HG03025 (cell line): ENCODE measurements around the gene ZNF525.
"Not testable (repeated sequence)": the region's sequence is repeated elsewhere in the genome, so short reads cannot be mapped to it uniquely, and the experiment has no call there.

Experiments used
- ATAC-seq: cut with Tn5 transposase; IDR thresholded peaks from one replicate; pipeline ENCODE4 v1.9.1; 2021; ENCODE audit warnings: mild to moderate bottlenecking, moderate library complexity; ENCODE audit not compliant: unreplicated experiment, low FRiP score

The ZNF525 gene

DNA sequence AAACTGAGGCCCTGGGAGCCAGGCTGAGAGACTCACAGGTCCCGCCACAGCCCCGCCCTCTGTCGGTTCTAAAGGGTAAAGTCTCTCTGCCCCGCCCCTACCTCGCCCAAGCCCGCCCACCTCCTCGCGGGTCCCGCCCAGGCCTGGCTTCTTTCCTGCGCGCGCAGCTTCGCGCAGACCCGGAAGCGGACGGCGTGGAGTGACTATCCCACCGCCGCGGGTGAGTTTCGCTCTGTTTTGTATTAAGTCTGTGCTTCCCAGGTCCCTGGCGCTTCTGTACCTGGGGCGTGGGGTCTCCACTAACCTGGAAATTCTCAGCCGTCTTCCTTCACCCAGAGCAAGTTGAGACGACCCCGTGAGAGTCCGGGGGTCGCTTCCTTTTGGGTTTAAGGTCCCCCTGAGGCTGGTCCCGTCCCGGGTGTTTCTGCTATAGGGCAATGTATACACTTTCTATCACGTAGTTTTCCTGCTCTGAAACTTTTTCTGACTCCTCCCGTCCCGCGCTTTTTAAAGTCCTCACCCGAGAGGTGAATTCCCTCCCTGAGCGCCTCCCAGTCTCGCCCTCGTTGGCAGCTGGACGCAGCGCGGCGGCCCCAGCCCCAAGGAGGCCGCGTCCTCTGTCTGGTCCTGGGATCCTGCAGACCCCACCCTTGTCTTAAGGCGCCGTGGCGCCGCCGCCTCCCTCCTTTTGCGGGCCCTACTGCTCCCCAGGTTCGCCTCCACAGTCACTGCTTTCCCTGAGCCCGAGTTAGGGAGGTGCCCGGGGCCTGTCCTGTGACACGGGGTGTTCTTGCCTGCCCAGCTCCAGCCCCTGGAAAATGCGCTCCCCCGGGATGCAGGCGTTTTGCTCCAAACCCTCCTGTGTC lies 29.7 kb downstream of the ZNF525 start, which contains the start of gene ZNF765:
ZNF765 (plus strand) TSS at position 176 of the 866 bp plus-strand sequence. CDS start 2,867 bp downstream, outside the sequence.
- peak; percentile 69 for ATAC-seq

GRCh38 chr19:53395840-53396524 lies 30.5 kb downstream of the ZNF525 start:
- not testable (repeated sequence) for ATAC-seq

DNA sequence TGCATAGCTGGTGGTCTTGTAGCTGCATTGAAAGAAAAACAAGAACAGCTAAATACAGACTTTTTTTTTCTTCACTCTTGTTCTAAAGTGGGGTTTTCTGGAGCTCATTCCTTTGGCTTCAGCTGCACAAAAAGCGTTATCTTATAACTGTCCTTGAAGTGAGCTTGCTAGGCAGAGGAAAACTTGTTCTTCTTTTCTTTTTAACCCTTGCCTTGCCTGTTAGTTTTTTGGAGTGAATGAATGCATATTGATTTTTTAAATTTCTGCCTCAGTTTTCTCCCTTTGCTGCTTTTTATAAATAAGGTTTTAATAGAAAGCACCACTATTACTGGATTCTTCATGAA lies 31.0 kb downstream of the ZNF525 start:
- ATAC-seq, result no peak

GRCh38 chr19:53397918-53398317 lies 32.4 kb downstream of the ZNF525 start:
- not testable (repeated sequence) for ATAC-seq

GRCh38 chr19:53409505-53410204 lies 44.1 kb downstream of the ZNF525 start:
- ATAC-seq, result no peak

- ATAC-seq, result not testable (repeated sequence)
Observed at GRCh38 chr19:53420520-53421315, 55.2 kb downstream of the ZNF525 start.

DNA sequence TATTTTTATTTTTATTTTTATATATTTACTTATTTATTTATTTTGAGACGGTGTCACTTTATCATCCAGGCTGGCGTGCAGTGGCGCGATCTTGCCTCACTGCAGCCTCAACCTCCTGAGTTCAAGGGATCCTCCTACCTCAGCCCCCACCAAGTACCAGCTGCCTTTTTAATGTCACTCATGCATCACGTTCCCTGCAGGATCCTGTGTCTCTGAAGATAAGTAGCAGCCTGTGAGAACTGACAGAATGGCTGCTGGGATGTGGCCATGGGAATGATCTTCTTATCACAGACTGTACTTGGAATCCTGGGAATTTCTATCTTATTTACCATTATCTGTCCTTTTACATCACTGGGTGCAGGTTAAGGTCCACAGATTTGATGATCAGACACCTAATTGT lies 57.0 kb downstream of the ZNF525 start:
- ATAC-seq, result no peak

DNA sequence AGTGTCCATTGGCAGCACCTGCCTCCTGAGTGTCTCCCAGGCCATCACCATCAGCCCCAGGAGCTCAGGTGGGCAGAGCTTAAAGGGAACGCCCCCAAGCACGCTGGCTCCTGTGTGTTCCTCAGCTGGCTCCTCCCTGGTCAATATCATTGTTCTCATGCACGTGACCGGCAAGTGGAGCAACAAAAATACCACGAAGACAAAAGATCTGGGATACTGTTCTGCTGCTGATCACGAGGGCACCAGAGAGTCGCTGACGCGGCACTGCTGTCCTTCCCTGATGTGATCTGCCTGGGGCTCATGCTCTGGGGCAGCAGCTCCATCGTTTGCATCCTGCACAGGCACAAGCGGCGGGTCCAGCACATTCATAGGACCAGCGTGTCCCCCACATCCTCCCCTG lies 57.6 kb downstream of the ZNF525 start:
- not testable (repeated sequence) for ATAC-seq

DNA sequence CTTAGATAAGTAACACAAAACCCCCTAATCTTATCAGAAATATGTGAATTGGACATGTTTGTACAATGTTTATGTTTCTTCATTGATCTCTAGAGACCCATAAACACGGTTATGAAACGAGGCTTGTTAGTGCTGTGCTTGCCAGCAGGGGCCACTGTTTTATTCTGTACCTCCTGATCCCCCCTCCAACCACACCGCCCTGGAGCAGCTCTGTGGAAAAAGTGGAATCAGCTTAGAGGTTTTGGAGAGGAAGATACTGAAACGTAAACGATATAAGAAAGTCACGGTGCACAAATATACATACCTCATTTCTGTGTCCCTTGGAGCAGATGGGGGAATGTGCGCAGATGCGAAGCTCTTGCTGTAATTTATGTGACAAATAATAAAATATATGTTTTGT lies 58.2 kb downstream of the ZNF525 start:
- not testable (repeated sequence) for ATAC-seq

DNA sequence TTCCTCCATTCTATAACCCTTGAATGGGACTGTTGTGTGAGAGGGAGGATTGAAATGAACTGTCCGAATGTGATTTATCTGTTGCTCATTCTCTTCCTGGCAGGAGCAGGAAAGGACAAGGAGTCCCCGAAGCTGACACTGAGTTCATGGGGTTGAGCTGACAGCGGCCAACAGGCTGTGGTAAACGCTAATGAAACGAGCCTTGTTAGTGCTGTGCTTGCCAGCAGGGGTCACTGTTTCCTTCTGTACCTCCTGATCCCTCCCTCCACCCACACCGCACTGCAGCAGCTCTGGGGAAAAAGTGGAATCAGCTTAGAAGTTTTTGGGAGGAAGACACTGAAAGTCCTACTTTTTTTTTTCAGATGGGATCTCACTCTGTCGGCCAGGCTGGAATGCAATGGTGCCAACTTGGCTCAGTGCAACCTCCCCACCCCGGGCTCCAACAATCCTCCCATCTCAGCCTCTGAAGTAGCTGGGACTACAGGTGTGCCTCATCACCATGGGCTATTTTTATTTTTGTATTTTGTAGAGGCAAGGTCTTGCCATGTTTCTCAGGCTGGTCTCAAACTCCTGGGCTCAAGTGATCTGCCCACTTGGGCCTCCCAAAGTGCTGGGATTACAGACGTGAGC lies 59.6 kb downstream of the ZNF525 start:
- no peak for ATAC-seq

- peak; percentile 88 for ATAC-seq
Observed at GRCh38 chr19:53431399-53432087, 66.0 kb downstream of the ZNF525 start, which contains the start of gene ZNF761. Gene ZNF761 (plus strand): TSS chr19:53431984. CDS start chr19:53447269, 15,285 bp downstream.

GRCh38 chr19:53432088-53432661 lies 66.7 kb downstream of the ZNF525 start:
- peak; percentile 28 for ATAC-seq
